Type B pancreatic cell (in vitro differentiated cells): ENCODE data around the gene COL13A1. TPM values are rescaled to one million over a fixed set of nuclear protein-coding genes. Genes with fewer than 3 reads are reported as not detected.

Source experiments
- DNase-seq: peaks from one replicate; pipeline ENCODE4 v3.0.0; 2021; ENCODE audit warnings: mixed read lengths; ENCODE audit not compliant: unreplicated experiment; ENCODE audit errors: extremely low spot score
- H3K27ac Mint-ChIP-seq: 2 replicates; pipeline ENCODE4 v1.8.0; 2021; ENCODE audit warnings: mild to moderate bottlenecking, mixed read lengths
- H3K27me3 Mint-ChIP-seq: 2 replicates; pipeline ENCODE4 v1.8.0; 2021; ENCODE audit warnings: mixed read lengths
- H3K36me3 Mint-ChIP-seq: 2 replicates; pipeline ENCODE4 v1.8.0; 2021; ENCODE audit warnings: mixed read lengths
- H3K4me1 Mint-ChIP-seq: one replicate; pipeline ENCODE4 v1.8.0; 2021; ENCODE audit warnings: mixed read lengths; ENCODE audit not compliant: unreplicated experiment
- H3K4me3 Mint-ChIP-seq: 2 replicates; pipeline ENCODE4 v1.8.0; 2021; ENCODE audit warnings: mild to moderate bottlenecking, mixed read lengths
- H3K9me3 Mint-ChIP-seq: 2 replicates; pipeline ENCODE4 v1.8.0; 2021; ENCODE audit warnings: mixed read lengths
- total RNA-seq: library from RNA; stranded (reverse); gene quantifications from 2 replicates; pipeline ENCODE4 v1.2.1, GENCODE V29; 2021; ENCODE audit warnings: low replicate concordance
- TF ChIP-seq, protein P1 (sequence below): fragments of 200-600 bp; sonication (generic); conservative IDR thresholded peaks from 2 replicates; pipeline ENCODE4 v1.5.0; 2021; ENCODE audit warnings: antibody characterized with exemption, mild to moderate bottlenecking

COL13A1 gene
- total RNA-seq, 1 donor from 2014 or later = 18.6 TPM

- Mint-ChIP-seq H3K4me3 (no peak overlapping the region), H3K36me3 (no peaks in the 10 kb centered on the region), H3K4me1 (peaks cover 35% of the 10 kb centered on the region), H3K27me3 (peaks cover 18% of the 10 kb centered on the region), H3K9me3 (no peaks in the 10 kb centered on the region), H3K27ac (no peak overlapping the region)
- no peak for DNase-seq
- TF ChIP-seq, protein P1, sequence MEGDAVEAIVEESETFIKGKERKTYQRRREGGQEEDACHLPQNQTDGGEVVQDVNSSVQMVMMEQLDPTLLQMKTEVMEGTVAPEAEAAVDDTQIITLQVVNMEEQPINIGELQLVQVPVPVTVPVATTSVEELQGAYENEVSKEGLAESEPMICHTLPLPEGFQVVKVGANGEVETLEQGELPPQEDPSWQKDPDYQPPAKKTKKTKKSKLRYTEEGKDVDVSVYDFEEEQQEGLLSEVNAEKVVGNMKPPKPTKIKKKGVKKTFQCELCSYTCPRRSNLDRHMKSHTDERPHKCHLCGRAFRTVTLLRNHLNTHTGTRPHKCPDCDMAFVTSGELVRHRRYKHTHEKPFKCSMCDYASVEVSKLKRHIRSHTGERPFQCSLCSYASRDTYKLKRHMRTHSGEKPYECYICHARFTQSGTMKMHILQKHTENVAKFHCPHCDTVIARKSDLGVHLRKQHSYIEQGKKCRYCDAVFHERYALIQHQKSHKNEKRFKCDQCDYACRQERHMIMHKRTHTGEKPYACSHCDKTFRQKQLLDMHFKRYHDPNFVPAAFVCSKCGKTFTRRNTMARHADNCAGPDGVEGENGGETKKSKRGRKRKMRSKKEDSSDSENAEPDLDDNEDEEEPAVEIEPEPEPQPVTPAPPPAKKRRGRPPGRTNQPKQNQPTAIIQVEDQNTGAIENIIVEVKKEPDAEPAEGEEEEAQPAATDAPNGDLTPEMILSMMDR = no peak
Measured at GRCh38 chr10:69758310-69758728, 43.4 kb upstream of the COL13A1 start.

GRCh38 chr10:69759641-69760040 is 42.1 kb upstream of the COL13A1 start:
- TF ChIP-seq, protein P1 = no peak
- H3K4me1 Mint-ChIP-seq = peaks cover 36% of the 10 kb centered on the region
- H3K36me3 Mint-ChIP-seq = no peaks in the 10 kb centered on the region
- H3K27me3 Mint-ChIP-seq = peaks cover 18% of the 10 kb centered on the region
- H3K27ac Mint-ChIP-seq = no peak overlapping the region
- no peaks in the 10 kb centered on the region for H3K9me3 Mint-ChIP-seq
- DNase-seq = no peak
- no peak overlapping the region for H3K4me3 Mint-ChIP-seq

- Mint-ChIP-seq H3K4me3 (no peak overlapping the region), H3K36me3 (no peaks in the 10 kb centered on the region), H3K27me3 (peaks cover 18% of the 10 kb centered on the region), H3K4me1 (peaks cover 40% of the 10 kb centered on the region), H3K9me3 (no peaks in the 10 kb centered on the region), H3K27ac (no peak overlapping the region)
- DNase-seq = no peak
- TF ChIP-seq, protein P1 = no peak
Measured at GRCh38 chr10:69760072-69760471, 41.6 kb upstream of the COL13A1 start.

DNA sequence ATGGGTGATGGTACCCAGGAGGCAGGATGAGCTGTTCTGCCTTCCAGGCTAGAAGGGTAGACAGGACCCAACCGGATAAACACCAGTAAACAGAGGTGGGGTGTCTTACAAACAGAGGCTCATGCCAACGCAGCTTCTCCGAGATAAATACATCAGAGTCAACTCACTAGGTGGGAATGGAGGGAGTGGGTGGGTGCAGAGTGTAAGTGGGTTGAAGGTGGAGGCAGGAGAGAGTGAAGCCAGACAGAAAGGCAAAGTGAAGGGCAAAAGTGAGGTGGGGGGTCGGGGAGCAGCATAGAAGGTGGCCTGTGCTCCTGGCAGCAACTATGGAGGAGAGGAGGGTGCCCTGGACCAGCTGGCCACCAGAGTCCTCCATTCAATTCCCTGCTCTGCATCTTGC is 40.4 kb upstream of the COL13A1 start:
- Mint-ChIP-seq H3K27ac (no peak overlapping the region), H3K4me3 (no peak overlapping the region), H3K27me3 (peaks cover 16% of the 10 kb centered on the region), H3K4me1 (peaks cover 41% of the 10 kb centered on the region), H3K36me3 (no peaks in the 10 kb centered on the region), H3K9me3 (no peaks in the 10 kb centered on the region)
- TF ChIP-seq, protein P1 = no peak
- DNase-seq = no peak

DNA sequence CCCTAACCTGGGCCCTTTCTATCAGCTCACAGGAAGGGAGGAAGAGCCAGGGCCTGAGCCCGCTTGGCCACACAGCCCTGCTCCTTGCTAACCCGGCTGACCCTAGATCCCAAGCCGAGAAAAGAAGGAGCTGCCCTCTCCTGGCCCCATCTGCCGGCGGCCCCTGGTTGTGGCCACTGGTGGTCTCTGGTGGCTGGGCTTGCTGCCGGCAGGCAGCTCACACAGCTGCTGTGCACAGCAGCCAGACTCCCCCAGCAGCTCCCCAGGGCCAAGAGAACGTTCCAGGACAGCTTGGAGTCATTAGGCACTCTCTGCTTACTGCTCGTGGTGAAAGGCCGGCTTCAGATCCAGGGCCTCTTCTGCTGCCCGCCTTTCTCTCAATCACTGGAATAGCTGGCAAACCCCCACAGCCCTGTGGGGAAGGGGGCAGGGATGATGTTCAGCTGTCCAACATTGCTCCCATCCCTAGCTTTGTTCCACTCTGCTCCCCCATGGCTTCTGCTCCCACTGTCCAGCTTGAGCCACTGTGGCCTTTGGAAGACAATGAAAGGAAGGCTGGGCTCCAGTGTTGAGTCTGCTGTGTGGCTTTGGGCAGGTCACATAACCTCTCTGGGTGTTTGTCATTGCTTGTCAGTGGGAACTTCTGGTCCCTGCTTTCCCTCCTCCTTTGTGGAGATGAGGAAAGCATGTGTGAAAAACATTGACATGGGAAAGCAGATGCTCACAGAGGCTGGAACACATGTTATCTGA is 35.4 kb upstream of the COL13A1 start:
- Mint-ChIP-seq H3K27ac (no peak overlapping the region), H3K9me3 (no peaks in the 10 kb centered on the region), H3K4me3 (no peak overlapping the region), H3K36me3 (no peaks in the 10 kb centered on the region), H3K4me1 (peaks cover 21% of the 10 kb centered on the region), H3K27me3 (peaks cover 31% of the 10 kb centered on the region)
- TF ChIP-seq, protein P1 = no peak
- no peak for DNase-seq
